Effector CD4-positive, alpha-beta T cell (primary cell): ENCODE measurements around the gene IGFBP5.

Experiments used
- DNase-seq: peaks from one replicate; pipeline ENCODE4 v3.0.0-alpha.2; 2020

Gene IGFBP5

DNA sequence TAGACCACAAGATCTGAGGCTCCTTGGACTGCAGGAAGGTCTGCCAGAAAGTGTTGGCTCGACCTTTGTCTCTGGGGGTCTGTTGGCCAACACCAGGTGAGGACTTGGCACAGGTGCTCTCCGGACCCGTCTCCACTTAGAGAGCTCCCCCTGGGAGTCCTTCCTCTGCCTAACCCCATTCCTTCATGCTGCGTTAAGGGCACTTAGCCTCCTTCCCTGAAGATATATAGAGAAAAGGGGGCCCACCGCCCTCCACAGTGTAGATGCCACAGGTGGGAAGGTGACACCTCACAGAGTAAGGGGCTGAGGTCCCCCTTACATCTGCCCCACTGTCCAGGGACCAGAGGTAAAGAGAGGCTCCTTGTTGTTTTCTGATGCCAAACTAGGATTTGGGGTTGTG is 8.2 kb downstream of the IGFBP5 start:
- no peak for DNase-seq

DNA sequence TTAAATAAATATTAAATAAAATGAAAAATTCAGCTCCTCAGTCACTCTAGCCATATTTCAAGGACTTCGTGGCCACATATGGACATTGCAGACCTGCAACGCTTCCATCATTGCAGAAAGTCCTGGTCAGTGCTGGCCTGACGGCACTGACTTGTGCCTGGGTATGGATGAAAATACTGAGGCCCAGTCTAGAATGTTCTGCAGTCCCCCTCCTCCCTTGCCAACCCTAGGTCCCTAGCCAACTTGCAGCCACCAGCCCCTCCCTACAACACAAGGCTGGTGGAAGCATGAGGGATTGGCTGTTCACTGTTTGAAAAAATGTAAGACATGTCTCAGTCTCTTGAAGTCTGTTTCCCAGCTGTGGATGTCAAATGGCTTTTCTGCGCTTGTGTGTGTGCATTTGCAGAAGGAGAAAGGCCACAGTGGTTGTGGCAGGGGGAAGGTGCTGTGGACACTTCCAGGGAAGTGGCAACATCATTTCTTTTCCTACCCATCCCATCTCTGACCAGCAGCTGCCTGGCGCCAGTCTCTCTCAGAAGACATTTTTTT is 9.9 kb downstream of the IGFBP5 start:
- DNase-seq, result no peak

DNA sequence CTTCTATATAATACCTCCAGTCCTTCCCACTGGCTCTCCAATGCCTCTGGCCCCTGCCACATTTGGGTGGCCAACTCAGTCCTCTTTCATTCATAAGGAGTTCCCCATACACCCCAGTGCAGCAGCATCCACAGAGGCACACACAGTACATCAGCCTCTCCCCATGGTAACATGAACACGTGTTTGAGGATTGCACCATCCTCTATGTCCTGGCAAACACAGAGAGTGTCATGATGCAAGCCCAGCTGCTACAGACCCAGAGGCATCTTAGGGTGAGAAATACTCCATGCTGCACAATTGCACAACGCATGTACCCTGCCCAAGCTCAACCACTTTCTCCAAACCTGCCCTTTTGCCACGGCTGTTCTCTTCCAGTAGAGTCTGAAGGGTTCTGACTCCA is 11.5 kb downstream of the IGFBP5 start:
- DNase-seq, result no peak

DNA sequence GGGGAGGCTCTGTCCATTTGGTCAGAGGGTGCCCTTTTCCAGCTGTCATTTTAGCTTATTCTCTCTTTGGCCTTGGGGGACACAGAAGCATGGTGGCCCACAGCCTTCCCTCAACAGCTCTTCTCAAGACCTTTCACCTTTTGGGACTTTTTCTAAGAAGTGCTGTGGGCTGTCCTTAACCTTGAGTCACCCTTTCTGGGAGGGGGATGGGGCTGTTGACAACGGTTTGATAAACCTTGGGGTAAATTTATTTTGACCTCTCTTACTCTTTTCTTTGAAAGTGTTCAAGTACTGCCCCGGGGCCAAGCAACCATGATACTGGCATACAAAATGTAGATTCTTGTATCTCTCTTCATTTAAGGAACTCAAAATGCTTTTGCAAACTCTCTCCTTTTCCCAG is 13.7 kb downstream of the IGFBP5 start:
- DNase-seq, result no peak

DNA sequence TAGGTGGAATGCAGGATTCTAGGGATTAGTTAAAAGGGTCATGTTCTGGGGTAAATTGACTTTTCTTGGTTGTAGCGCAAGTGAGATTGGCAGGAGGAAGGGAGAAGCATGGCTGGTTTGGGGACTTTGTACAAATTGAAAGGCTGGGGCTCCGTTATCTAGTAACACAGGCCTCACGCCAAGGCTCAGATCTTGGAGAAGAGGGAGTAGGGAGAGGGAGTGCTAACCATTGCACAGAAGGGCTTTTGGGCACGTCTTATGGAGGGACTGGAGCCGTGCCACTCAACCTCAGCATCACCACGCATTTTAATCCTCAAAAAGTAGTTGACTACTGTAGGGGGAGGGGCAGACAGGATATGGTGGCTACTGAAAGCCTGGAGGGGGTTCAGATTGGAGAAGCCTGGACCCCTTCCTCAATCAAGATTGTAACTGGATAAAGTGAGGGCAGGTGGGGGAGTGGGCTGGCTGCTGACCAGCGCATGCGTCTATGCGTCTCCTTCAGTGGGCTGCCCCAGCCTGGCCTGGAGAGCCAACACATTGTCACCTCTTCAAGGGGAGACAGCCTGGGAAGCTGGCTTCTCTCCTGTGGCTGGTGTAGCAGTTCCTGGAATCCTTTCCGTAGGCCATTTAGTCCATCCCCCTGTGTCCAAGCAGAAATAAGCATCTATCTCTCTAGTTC is 14.3 kb downstream of the IGFBP5 start:
- no peak for DNase-seq

DNA sequence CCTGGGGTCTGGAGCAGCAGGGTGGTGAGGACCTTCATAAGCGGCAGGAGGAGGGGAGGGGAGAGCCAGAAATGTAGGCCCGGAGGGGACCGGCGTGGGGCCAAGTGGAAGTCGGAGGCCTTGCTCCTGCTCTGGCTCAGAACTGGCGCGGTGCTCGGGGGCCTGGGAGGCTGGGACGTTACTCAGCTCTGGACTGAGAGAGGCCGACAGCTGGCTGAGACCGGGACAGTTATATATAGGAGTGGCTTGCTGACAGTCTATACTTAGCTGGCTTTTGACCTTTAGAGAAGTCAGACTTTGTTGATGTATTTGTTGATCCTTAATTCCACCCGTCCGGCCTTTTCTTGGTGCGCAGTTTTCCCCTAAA is 15.7 kb downstream of the IGFBP5 start:
- no peak for DNase-seq

DNA sequence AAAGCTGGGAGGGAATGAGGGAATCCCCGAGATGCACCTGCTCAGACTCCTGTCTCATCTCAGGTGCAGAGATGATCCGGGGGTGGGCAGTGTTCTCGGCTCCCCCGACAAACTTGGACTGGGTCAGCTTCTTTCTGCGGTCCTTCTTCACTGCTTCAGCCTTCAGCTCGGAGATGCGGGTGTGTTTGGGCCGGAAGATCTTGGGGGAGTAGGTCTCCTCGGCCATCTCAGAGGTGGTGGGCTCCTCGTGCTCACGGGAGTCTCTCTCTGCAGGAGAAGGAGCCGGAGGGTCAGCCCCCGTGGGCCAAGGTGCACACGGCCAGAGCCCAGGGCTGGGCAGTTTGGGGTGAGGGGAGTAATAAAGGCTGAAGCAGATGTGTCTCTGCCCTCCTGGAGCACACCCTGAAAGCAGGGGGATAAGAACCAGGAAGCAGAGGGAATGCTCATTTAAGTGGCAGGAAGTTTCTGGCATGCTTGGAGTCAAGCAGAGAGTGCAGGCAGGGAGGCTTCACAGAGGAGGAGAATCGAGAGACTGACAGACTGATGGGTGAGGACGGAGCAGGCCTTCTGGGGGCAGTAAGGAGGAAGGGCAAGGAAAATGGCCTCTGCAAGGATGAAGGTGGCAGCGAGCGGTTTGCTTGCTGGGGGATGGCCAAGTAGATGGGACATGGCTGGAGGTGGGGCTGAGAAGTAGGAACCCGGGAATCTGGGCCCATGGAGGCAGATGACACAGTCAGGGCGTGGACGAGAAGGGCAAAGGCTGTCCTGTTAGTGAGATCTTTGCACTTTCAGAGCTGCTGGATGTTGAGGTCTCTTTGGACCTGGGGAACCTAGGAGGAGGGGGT is 16.3 kb downstream of the IGFBP5 start:
- DNase-seq, result no peak

DNA sequence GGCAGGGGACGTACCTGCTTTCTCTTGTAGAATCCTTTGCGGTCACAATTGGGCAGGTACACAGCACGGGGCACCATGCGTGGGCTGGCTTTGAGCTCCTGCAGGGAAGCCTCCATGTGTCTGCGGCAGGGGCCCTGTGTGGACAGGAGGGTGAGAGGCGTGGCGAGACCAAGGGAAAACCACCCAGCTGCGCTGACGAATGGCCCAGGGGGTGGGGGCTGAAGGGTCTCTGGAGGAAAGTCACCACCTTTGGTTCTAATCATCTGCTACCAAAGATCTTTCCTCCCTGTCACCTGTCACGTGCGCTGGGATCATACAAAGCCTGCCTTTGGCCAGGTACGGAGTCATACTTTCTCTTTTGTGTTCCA is 17.3 kb downstream of the IGFBP5 start:
- no peak for DNase-seq

DNA sequence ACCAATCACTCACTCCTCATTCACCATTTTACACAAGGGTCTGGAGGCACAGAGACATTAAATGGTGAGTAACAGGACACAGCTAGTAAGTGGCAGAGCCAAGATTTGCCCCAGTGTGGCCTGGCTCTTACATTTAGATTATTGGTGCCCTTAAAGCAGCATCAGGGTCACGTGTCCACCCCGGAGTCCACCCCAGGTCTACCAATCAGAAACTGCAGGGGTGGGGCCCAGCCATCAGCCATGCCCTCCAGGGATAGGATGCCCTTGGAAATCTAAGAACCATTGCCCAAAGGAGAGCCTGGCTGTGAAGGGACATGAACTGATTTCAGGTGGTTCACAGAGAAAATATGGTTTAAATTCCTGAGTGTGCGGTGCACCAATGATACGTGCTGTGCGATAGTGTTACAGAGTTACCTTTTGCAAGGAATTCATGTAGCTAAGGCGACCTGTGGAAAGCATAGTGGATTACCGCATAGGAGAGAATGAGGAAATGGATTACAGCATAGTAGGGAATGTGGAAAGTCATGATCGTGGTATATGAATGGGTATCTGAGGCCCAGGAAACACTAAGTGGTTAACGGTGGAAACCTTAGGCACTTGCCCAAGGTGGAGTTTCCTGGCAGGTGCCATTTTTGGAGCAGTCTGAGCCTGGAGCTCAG is 17.8 kb downstream of the IGFBP5 start:
- DNase-seq, result no peak

DNA sequence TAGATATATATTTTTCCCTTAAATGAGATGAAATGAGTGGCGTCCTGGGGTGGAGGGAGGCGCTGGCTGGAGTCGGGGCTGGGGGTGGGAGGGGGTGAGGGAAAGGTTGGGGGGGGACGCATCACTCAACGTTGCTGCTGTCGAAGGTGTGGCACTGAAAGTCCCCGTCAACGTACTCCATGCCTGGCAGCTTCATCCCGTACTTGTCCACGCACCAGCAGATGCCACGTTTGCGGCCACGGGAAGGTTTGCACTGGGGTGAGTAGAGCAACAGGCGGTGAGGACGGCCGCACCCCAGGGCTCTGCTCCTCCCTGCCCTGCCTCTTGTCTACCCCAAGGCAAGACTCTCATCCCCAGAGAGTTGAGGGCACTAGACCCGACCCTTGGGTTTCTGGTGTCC is 18.7 kb downstream of the IGFBP5 start:
- no peak for DNase-seq

DNA sequence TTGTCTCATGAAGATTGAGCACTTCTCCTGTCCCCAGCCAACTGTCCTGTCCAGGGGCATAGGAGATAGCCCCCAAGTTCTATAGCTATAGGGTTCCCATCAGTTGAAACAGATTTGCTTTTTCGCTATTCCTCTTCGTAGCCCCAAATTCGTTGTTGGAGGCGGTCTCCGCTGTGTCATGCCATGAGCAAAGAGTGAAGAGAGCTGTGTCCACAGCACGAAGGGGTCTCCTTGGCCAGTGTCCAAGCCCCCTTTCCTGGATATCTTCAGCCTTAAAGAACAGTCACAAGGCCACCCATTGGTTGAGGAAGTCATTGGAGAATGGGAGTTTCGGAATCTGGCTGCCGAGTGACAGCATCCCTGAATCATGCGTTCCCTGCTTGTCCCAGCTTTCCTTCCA is 21.0 kb downstream of the IGFBP5 start:
- DNase-seq, result no peak

DNA sequence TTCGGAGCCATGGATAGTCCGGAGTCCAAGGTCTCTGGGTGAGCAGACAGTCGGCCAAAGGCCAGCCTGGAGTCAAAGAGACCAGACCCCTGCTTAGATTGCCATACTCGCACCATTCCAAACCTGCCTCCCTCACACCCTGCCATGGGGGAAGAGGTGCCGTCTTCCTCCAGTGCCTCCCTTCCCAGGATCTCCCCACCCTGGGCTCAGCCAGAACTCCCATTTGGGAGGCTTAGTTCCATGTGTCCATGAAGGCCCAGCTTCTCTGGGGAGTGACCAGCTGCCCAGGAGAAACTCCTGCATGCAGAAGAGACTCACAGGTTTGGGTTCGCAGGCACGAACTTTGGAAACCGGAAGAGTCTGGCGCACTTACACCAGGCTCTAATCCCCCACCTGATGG is 21.7 kb downstream of the IGFBP5 start:
- DNase-seq, result no peak

DNA sequence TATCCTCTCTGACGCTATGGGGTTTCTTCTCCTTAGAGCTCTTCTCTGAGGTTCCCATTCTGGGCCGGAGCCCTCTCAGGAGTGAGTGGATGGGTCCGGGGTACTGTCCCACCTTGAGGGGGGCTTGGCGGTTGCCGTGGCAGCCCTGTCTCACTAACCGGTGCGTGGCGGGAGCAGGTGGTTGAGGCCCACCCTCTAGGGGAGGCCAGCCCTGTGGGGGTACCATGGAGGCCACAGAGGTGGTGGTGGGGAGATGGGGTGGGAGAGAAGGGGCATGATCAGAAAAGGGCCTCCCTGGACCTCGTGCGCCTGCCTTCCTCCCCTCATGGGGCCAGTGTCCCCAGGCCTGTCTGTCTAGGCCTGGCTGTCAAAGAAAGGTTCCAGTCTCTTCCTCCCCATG is 22.3 kb downstream of the IGFBP5 start:
- DNase-seq, result no peak

DNA sequence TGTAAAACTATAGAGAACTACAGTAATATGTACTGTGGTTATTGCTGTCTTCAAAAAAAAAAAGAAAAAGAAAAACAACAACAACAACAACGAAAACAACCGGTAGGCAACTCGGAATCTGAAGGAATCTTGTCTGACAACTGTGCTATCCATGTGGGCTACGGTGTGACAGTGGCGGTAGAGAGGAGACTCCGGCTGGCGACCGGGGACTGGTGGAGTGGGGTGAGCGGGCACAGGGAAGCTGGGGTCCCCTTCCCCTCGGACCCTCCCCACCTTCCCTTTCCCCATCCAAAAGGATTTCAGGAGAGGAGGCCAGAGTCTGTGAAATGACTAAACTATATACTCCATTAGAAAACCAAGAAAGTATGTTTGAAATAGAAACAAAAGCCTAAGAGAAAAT is 22.9 kb downstream of the IGFBP5 start:
- DNase-seq, result no peak

DNA sequence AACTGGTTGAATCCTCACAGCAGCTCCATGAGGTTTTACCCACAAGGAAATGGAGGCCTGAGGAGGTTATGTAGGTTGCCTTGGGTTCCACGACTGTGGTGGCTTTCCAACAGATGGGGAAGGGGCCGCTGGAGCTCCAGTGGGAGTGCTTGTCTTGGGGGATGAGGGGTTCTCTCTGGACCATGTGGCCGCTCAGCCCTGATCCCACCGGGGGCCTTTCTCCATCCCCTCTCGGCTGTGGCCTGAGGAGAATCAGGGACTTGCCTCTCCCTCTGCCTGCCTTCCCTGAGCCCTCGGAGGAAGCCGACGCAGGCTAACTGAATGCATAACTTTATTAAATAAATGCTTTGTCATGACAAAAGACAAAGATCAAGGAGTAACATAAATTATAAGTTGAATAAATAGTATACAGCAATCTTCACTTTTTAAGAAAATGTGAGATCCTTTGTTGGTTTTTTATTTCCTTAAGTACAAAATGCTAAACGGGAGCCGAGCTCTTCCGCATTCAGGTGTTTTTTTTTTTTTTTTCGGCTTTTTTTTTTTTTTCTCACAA is 23.5 kb downstream of the IGFBP5 start:
- DNase-seq, result no peak

DNA sequence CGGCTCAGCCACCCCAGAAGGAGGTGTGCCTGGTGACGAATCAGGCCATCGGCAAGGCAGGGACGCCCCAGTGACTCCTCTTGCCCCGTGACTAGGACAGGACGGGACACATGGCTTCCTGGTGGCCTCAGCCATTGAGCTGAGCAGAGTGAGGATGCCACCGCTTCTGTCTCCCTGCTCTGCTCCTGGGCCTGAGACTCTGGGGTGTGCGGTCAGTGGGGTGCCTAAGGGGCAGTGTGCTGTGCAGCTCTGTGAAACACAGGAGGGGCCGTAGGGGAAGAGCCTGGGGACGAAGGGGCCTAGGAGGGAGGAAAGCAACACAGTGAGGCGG is 24.3 kb downstream of the IGFBP5 start:
- DNase-seq, result no peak

DNA sequence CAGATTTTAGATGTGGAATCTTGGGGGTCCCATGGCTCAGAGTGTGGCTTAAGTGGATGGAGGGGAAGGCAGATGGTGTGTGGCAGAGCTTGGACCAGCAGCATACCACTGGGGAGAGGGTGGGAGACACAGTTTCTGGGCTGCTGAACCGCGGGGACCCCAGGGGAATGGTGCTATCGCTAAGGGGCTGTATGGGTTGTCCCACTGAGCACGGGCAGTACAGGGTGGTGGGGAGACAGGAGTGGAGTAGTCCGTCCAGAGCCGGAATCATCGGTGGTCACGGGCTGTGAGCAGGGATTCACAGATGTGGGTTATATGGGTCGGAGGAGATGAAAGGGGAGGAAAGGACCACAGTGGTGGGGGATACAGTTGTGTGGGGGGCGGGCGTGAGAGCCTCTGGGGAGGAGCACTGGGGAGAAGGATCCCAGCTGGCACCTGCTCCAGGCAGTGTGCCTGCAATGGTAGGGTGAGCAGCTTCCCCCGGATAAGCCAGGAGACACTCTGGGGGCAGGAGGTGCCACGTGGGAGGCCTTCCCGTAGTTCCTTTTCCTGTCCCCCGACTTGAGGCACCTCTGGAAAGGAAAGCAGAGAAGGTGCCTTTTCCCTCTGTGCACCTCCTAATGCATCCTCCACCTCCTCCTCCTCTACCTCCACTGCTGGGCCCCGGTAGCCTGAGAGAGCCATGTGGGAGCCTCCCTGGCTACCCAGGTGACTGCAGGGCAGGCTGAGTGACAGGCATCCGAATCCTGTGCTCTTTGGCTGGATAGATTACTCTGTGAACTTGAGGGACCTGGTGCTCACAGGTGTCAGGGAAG is 24.9 kb downstream of the IGFBP5 start:
- no peak for DNase-seq

DNA sequence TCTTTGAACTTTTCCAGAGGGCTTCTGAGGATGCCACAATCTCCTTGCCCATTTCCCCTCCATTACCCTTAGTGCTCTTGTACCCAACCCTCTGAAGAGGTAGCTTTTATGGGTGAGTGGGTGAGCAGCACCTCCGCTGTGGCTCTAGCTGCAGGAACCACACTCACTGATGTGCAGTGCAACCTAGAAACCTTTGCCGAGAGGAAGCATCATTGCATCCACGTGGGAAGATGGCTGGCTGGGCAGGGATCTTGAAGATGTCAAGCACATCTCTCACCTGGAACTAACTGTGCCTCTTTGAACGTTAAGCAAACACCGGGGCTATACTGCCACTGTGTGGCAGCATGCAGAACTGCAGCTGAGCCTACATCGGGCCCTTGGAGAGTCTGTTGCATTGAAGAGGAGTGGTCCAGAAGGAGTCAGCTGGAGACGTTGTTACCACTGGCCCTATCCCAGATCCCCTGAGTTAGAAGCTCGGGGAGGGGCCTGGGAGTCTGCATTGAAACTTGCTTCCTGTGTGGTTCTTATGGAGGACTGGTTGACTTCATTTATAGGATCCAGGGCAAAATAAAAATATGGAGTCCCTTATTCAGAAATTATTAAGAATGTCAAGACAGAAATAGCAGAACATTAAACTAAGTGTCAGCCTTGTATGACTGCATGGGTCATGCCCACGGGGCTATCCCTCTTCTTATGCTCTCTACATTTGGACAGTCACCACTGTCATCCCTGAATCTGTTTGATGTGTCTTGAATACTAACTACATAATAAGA is 28.7 kb downstream of the IGFBP5 start:
- peak; percentile 39 for DNase-seq

DNA sequence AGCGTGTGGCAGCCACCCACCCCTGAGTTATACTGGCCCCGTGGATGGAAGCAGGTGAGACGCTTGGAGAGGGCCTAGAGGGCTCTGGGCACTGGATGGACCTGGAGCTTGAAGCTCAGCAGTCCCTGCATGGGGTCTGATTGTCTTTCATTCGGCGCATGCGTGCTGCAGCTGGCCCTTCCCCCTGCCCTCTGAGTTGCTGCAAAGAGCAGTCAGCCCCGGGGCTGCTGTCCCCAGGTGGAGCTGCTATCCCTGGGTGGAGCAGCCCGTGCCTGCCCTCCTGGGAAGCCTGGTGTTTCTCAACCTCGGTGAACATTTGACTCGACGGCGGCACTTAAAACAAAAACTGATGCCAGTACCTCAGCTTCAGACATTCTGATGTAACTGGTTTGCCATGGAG is 29.6 kb downstream of the IGFBP5 start:
- no peak for DNase-seq

DNA sequence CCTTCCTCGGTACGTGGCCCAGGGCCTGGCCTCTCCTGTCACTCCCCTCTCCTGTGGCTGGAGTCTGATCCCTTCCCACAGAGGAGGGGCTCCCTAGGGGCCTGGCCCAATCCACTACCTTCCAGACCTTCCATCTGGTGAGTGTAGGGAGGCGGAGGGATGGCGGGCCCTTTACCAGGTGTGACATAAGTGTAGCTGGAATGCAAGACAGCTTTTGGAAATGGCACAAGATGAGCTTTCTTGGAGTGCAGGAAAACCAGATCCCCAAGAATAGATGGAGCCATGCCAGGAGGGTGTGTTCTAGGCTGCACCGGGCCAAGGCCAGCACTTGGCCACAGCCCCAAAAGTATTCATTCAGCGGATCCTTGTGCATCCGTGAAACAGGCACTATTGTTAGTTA is 30.1 kb downstream of the IGFBP5 start:
- DNase-seq, result no peak

DNA sequence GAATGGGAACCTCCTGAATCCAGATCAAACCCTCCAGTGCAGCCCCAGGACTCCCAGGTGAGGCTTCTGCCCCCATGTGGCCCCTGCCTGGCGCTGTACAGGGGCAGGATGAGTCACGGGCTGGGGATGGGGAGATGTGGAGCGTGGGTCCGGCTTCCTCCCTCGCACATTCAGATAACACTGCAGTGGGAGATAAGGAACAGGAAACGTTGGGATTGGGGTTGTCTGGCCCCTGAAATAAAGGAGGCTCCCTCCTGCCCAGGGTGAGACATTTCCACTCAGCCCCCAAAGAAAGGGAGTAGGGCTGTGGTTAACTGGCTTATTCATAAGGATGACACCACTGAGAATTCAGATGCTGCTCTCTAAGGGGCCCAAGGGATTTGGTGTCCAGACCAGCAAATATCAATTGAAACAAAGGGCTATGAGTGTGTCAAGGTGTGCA is 30.7 kb downstream of the IGFBP5 start:
- no peak for DNase-seq

DNA sequence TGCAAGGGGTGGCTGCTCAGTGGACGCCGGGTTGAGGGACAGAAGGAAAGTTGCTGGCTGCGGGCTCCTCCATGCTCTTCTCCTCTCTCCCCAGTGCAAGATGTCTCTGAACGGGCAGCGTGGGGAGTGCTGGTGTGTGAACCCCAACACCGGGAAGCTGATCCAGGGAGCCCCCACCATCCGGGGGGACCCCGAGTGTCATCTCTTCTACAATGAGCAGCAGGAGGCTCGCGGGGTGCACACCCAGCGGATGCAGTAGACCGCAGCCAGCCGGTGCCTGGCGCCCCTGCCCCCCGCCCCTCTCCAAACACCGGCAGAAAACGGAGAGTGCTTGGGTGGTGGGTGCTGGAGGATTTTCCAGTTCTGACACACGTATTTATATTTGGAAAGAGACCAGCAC is 31.5 kb downstream of the IGFBP5 start:
- no peak for DNase-seq
